HepG2 (cell line): ENCODE measurements around the gene CPLX3. TPM values are rescaled to one million over a fixed set of nuclear protein-coding genes. Genes with fewer than 3 reads are reported as not detected.

Experiments used
- ATAC-seq: fragments of 200-7000 bp; cut with Tn5 transposase; 3 replicates; pipeline ENCODE4 v1.9.1; 2020; ENCODE audit warnings: mild to moderate bottlenecking, moderate library complexity
- BruUV-seq: library from RNA; stranded (reverse); fragments of 400-500 nt; replicated peaks from 2 replicates; lab custom pipeline; 2021; lab: Mats Ljungman, UMichigan
- CTCF ChIA-PET: fragments of 300-600 bp; formaldehyde crosslinking; extraction: SDS; loops from one replicate; lab custom pipeline; 2021; ENCODE audit warnings: low total read pairs, inconsistent platforms, low intra/inter-chr PET ratio; lab: Yijun Ruan, JAX
- POLR2A ChIA-PET: fragments of 350-600 bp; sonication (Branson Sonifier 250); formaldehyde crosslinking; loops from one replicate; lab custom pipeline; 2020; ENCODE audit warnings: antibody characterized with exemption, inconsistent platforms; lab: Yijun Ruan, JAX
- DNase-seq: peaks from one replicate; pipeline ENCODE4 v3.0.0-alpha.2; 2015; ENCODE audit warnings: low spot score
- FAIRE-seq: peaks from 3 replicates; lab custom pipeline; 2011; peaks lifted over from hg19 to GRCh38; lab: Jason Lieb, UNC
- H2AFZ ChIP-seq: one replicate; pipeline ENCODE4 v1.6.1; 2011; ENCODE audit warnings: low read length, inconsistent platforms
- H3K27ac ChIP-seq: fragments of 300-600 bp; 3 replicates; pipeline ENCODE4 v1.8.0; 2011; ENCODE audit warnings: mixed run types, mild to moderate bottlenecking, mixed read lengths, low read length, inconsistent platforms; ENCODE audit not compliant: insufficient read depth; ENCODE audit errors: extremely low read length
- H3K27me3 ChIP-seq, 2 experiments: fragments of 200-600 bp in 1 of 2; 2 replicates in 1 of 2; 3 replicates in 1 of 2; pipeline versions ENCODE4 v1.6.0 to v1.8.0; 2011; ENCODE audit warnings: low read length in 2 of 2, mild to moderate bottlenecking in 2 of 2, moderate library complexity in 2 of 2, inconsistent platforms in 1 of 2; ENCODE audit not compliant: insufficient read depth in 2 of 2, control insufficient read depth in 1 of 2
- H3K36me3 ChIP-seq, 2 experiments: fragments of 200-600 bp in 1 of 2; replicated peaks in 1 of 2; 2 replicates in 1 of 2; 3 replicates in 1 of 2; pipeline versions ENCODE4 v1.5.1 to v1.8.0; 2011; ENCODE audit warnings: low read length in 2 of 2, inconsistent platforms in 1 of 2; ENCODE audit not compliant: insufficient read depth in 2 of 2, control insufficient read depth in 1 of 2
- H3K4me1 ChIP-seq: 2 replicates; pipeline ENCODE4 v1.5.1; 2012; ENCODE audit warnings: low read length, inconsistent platforms; ENCODE audit not compliant: insufficient read depth
- H3K4me2 ChIP-seq: 2 replicates; pipeline ENCODE4 v1.6.0; 2011; ENCODE audit warnings: low read depth, low read length, inconsistent platforms
- H3K4me3 ChIP-seq, 3 experiments: fragments of 200-600 bp in 1 of 3; sonication (generic), shearing (Covaris generic) in 1 of 3; replicated peaks in 1 of 3; 2 replicates each; pipeline ENCODE4 v1.5.1; 2011 to 2016; ENCODE audit warnings: low read length in 3 of 3, inconsistent platforms in 2 of 3, low read depth in 2 of 3, mild to moderate bottlenecking in 2 of 3, control low read depth in 1 of 3, mixed read lengths in 1 of 3; ENCODE audit not compliant: insufficient read depth in 1 of 3
- H3K79me2 ChIP-seq: one replicate; pipeline ENCODE4 v1.6.1; 2011; ENCODE audit warnings: low read length, inconsistent platforms; ENCODE audit not compliant: insufficient read depth
- H3K9ac ChIP-seq: 2 replicates; pipeline ENCODE4 v1.6.0; 2011; ENCODE audit warnings: mild to moderate bottlenecking, low read depth, low read length, inconsistent platforms; ENCODE audit not compliant: insufficient read depth
- H3K9me3 ChIP-seq: 2 replicates; pipeline ENCODE4 v1.5.1; 2012; ENCODE audit warnings: mild to moderate bottlenecking, low read length
- H4K20me1 ChIP-seq: 2 replicates; pipeline ENCODE4 v1.6.0; 2011; ENCODE audit warnings: inconsistent platforms, mild to moderate bottlenecking, low read length, moderate library complexity; ENCODE audit not compliant: insufficient read depth
- HHEX ChIP-seq: IDR thresholded peaks from 2 replicates; pipeline ENCODE4 v1.6.1; 2016; ENCODE audit warnings: control low read depth
- NFKB2 ChIP-seq: sonication (generic); formaldehyde crosslinking; IDR thresholded peaks from 2 replicates; pipeline ENCODE4 v1.4.0; 2020; ENCODE audit warnings: missing genetic modification reagents, borderline replicate concordance
- SIX4 ChIP-seq: sonication (generic); formaldehyde crosslinking; IDR thresholded peaks from 2 replicates; pipeline ENCODE4 v1.4.0; 2020; ENCODE audit warnings: missing genetic modification reagents
- U2AF1 ChIP-seq: fragments of 200-400 bp; formaldehyde crosslinking; optimal IDR thresholded peaks from 2 replicates; pipeline ENCODE3; 2017; ENCODE audit warnings: mild to moderate bottlenecking, low read depth, low read length
- WIZ ChIP-seq: sonication (generic); formaldehyde crosslinking; IDR thresholded peaks from 2 replicates; pipeline ENCODE4 v1.5.1; 2020; ENCODE audit warnings: mild to moderate bottlenecking, missing genetic modification reagents
- XBP1 ChIP-seq: sonication (generic); formaldehyde crosslinking; IDR thresholded peaks from 2 replicates; pipeline ENCODE4 v1.5.0; 2020; ENCODE audit warnings: missing genetic modification reagents
- ZBTB2 ChIP-seq: sonication (generic); formaldehyde crosslinking; IDR thresholded peaks from 2 replicates; pipeline ENCODE4 v1.8.0; 2022; ENCODE audit warnings: low read depth, missing genetic modification reagents
- ZNF431 ChIP-seq: sonication (generic); formaldehyde crosslinking; IDR thresholded peaks from 2 replicates; pipeline ENCODE4 v1.9.0; 2022; ENCODE audit warnings: missing genetic modification reagents, low read depth, mild to moderate bottlenecking, borderline replicate concordance
- ZNF646 ChIP-seq: sonication (generic); formaldehyde crosslinking; IDR thresholded peaks from 2 replicates; pipeline ENCODE4 v1.9.0; 2021; ENCODE audit warnings: mild to moderate bottlenecking, missing genetic modification reagents
- ZNF710 ChIP-seq: sonication (generic); formaldehyde crosslinking; IDR thresholded peaks from 2 replicates; pipeline ENCODE4 v1.5.0; 2020; ENCODE audit warnings: mild to moderate bottlenecking, missing genetic modification reagents, borderline replicate concordance
- ZSCAN12 ChIP-seq: sonication (generic); formaldehyde crosslinking; IDR thresholded peaks from 2 replicates; pipeline ENCODE4 v1.9.0; 2021; ENCODE audit warnings: mild to moderate bottlenecking, missing genetic modification reagents
- WGBS: methylation state at CpG from one replicate; pipeline ENCODE4 v1.1.6; 2017; ENCODE audit warnings: low lambda C conversion rate; 5-methylcytosine and 5-hydroxymethylcytosine counted together
- in situ Hi-C: cut with HindIII; loops from 2 replicates; pipeline ENCODE4 v1.10.0; 2017; ENCODE audit warnings: low pct_unique_long_range_greater_than_20kb; ENCODE audit not compliant: extremely low pct_ligation_motif_present
- intact Hi-C: fragments of 100-400 bp; cut with micrococcal nuclease; formaldehyde crosslinking; loops from one replicate; pipeline ENCODE4 v1.10.0; 2022; ENCODE audit not compliant: unreplicated experiment
- polyA plus RNA-seq, 8 experiments: library from polyadenylated mRNA; depleted of rRNA in 3 of 8; stranded (reverse) in 7 of 8; unstranded in 1 of 8; fragments of >200 nt; fragmentation: Illumina TruSeq in 4 of 8; extraction: Trizol in 4 of 8; gene quantifications; 2 replicates each; pipeline versions ENCODE4 v1.2.1 to v1.2.3, GENCODE V29; 2011 to 2016; ENCODE audit warnings: low read depth in 4 of 8, missing spikeins in 1 of 8, mixed read lengths in 1 of 8; ENCODE audit not compliant: insufficient read depth in 1 of 8
- total RNA-seq, 5 experiments: library from RNA; depleted of rRNA; stranded (reverse); fragments of >200 nt; fragmentation: Illumina TruSeq; extraction: Trizol; gene quantifications; 2 replicates each; pipeline ENCODE4 v1.2.3, GENCODE V29; 2016; ENCODE audit warnings: low read depth in 1 of 5

CPLX3 gene
- total and polyA plus RNA-seq, 2 of the 13 experiments (the other 11 are each of a cell fraction or from before 2014, with no cell fraction given): not detected

DNA sequence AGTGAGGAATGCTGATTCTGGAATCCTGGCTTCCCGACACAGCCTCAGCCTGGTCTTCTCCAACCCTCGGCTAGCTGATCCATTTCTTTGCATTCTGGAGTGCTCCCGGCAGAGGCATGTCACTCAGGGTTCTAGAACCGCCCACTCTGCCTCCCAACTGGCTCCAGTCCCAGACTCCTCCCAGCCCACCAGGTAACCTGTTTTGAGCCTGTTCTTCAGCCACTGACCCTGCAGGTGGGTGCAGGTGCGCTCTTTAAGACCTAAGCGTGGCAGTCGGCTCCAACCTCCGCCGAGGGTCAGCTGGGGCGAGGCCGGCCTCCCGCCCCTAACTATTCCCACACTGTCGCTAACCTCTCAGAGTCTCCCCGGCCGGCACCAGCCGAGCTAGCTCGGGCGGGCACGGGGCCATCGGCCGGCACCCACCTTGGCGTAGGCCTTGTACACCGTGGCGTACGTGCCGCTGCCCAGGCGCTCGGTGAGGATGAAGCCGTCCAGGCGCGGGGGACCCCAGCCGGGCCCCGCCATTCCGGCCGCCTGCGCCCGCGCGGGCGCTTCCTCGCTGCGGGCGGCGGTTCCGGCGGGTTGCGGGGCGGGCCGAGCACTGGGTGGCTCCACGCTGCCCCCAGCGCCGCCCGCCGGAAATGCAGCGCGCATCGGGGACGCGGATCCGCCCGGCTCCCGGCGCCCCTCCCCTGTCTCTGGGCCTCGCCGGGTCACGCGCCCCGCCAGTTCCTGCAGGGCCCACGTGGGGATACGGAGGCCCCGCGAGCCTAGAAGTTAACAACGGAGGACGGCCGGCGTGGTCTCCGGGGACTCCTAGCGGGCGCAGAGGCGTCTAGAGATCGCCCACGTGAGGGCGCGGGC, 16.4 kb downstream of the CPLX3 start, which contains the start of gene ULK3:
ULK3 (minus strand) TSS at position 576 of the 864 bp plus-strand sequence; CDS start at position 525, 51 bp downstream.
- WGBS: 6% methylated on average over 26 of the region's 84 CpGs
- Histone ChIP-seq H3K36me3 (peaks cover 6 to 19% of the 10 kb centered on the region in 2 experiments; a peak in 4 of 5 replicates), H3K9ac (peak within 1 kb of the TSS; percentile 71), H3K4me2 (peak within 1 kb of the TSS; percentile 89), H2AFZ (peak within 1 kb of the TSS; percentile 89), H4K20me1 (no peaks in the 10 kb centered on the region), H3K27ac (peak within 1 kb of the TSS; percentile 57), H3K27me3 (no peaks in the 10 kb centered on the region), H3K9me3 (no peaks in the 10 kb centered on the region), H3K4me1 (peaks cover 22% of the 10 kb centered on the region), H3K4me3 (peak within 1 kb of the TSS; percentile 70 to 84 (median 80)), H3K79me2 (no peaks in the 10 kb centered on the region)
- CTCF ChIA-PET: interaction anchor here (0.6 to 1.8 kb wide), 3 partner anchors 59 to 74 kb away, joined by 3 to 6 read pairs (median 3); no protein-coding TSS in a partner anchor
- in situ Hi-C loops (no loop called here), intact Hi-C loops (loop anchor here (2.0 kb wide), 1 partner anchor 14 kb away; no protein-coding TSS in a partner anchor)
- ATAC-seq (peak; percentile 81), FAIRE-seq (peak; percentile 83), DNase-seq (peak; percentile 70)
- POLR2A ChIA-PET: interaction anchor here (0.6 to 1.0 kb wide), 6 partner anchors 15 to 59 kb away, joined by 3 to 7 read pairs (median 4); partner anchors contain the start of gene SCAMP2
- BruUV-seq: no TSS peak
- TF ChIP-seq ZNF431 (CRISPR knock-in tag) (peak; percentile 55; the same call in 1 of the 2 replicates), SIX4 (CRISPR knock-in tag) (no peak), ZSCAN12 (CRISPR knock-in tag) (no peak), XBP1 (CRISPR knock-in tag) (no peak), WIZ (CRISPR knock-in tag) (0 out of 2 replicates have a peak, but pooled peaks have one; percentile 22), U2AF1 (no peak), ZBTB2 (CRISPR knock-in tag) (peak; percentile 31; the same call in 1 of the 2 replicates), HHEX (CRISPR knock-in tag) (no peak), ZNF646 (CRISPR knock-in tag) (no peak), ZNF710 (CRISPR knock-in tag) (no peak; the same call in 1 of the 2 replicates), NFKB2 (CRISPR knock-in tag) (no peak)
